NCI-H82 treated with DMSO at 0.1 percent for 48 hours (cell line): ENCODE results near the gene CHKA.

Source experiments
- DNase-seq: peaks from one replicate; lab custom pipeline; 2025; ENCODE audit not compliant: unreplicated experiment; lab: John Stamatoyannopoulos, UW

Gene CHKA

DNA sequence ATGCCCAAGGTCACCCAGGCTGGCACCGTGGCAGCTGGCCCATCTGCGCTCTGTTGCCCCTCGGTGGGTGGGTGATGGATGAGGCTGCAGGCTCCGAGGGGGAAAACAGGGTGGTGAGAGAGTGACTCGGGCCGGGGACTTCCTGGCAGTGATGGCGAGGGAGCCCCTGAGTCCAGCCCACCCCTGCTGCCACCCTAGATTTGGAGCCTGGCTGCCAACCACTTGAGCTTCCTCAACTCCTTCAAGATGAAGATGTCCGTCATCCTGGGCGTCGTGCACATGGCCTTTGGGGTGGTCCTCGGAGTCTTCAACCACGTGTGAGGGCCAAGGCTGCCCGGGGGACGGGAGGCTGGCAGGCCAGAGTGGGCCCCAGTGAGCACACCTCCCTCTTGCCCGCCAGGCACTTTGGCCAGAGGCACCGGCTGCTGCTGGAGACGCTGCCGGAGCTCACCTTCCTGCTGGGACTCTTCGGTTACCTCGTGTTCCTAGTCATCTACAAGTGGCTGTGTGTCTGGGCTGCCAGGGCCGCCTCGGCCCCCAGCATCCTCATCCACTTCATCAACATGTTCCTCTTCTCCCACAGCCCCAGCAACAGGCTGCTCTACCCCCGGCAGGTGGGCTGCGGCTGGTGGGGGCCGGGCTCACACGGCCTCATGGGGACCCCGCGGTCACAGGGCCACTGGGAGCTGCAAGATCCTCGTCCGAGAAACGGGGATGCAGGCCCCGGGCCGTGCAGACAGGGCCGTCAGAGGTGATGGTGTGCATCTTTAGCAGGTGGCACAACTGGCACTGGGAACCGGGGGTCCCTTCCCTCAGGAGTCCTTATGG lies 72.3 kb downstream of the CHKA start:
- no peak for DNase-seq

DNA sequence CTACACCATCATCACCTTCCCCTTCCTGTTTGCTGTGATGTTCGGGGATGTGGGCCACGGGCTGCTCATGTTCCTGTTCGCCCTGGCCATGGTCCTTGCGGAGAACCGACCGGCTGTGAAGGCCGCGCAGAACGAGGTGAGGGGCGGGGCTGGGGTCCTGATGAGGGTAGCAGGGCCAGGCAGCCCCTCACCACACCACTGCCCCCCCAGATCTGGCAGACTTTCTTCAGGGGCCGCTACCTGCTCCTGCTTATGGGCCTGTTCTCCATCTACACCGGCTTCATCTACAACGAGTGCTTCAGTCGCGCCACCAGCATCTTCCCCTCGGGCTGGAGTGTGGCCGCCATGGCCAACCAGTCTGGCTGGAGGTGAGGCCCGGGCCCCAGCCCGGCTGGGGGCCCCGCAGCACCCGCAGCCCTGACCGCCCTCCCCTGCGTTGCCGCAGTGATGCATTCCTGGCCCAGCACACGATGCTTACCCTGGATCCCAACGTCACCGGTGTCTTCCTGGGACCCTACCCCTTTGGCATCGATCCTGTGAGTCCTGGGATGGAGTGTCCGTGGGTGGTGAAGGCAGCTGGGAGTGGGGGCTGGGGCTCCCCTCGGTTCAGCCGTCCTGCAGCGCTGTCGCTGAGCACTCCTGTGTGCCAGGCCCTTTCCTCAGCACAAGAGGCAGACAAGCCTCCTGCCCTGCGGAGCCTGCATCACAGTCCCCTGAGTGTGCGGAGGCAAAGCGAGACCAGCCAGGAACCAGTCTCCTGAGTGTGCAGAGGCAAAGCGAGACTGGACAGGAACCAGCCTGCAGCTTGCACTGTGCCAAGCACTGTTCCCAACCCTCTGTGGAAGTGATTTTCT lies 73.5 kb downstream of the CHKA start:
- DNase-seq: no peak

GRCh38 chr11:68044898-68045351 lies 76.3 kb downstream of the CHKA start:
- no peak for DNase-seq

GRCh38 chr11:68044145-68044813 lies 76.9 kb downstream of the CHKA start:
- DNase-seq: no peak

DNA sequence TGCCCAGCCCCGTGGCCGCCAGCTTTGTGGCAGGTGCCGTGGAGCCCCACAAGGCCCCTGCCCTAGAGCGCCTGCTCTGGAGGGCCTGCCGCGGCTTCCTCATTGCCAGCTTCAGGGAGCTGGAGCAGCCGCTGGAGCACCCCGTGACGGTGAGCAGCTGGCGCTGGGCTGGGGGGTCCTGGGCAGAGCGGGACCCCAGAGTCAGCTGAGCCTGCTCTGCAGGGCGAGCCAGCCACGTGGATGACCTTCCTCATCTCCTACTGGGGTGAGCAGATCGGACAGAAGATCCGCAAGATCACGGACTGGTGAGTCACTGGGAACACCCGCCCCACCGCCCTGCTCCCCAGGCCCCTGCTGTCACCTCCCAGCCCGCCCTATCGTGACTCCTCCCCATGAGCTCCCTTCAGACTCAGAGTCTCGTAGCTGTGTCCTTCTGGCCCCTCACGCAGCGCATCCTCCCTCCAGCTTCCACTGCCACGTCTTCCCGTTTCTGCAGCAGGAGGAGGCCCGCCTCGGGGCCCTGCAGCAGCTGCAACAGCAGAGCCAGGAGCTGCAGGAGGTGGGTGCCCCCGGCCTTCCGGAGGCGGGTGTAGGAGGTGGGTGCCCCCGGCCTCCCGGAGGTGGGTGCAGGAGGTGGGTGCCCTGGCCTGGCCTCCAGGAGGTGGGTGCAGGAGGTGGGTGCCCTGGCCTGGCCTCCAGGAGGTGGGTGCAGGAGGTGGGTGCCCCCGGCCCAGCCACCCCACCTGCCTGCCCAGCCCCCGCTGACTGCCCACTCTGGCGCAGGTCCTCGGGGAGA lies 77.6 kb downstream of the CHKA start:
- no peak for DNase-seq

GRCh38 chr11:68043029-68043348 lies 78.2 kb downstream of the CHKA start:
- DNase-seq: no peak

DNA sequence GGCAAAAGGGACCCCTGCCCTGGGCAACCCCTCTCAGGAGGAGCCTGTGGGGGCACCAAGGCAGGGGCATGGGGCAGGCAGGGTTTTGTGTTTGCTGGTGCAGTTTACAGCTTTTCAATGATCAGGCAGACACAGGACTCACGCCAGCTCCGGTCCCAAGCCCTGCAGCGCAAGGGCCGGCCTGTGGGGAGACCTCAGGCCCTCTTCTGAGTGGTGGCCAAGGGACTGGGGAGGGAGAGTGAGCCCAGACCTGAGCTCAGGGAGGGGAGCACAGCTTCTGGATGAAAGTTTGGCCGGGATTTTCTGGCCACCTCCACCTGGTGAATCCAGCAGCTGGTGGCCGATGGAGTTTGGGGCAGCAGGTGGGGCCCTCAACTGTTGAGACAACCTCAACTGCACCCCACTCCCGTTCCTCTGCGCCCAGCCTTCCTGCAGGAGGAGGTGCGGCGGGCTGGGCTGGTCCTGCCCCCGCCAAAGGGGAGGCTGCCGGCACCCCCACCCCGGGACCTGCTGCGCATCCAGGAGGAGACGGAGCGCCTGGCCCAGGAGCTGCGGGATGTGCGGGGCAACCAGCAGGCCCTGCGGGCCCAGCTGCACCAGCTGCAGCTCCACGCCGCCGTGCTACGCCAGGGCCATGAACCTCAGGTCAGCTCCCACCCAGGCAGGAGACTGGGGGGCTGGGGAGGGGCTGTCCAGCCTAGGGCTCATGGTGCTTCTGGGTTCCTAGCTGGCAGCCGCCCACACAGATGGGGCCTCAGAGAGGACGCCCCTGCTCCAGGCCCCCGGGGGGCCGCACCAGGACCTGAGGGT lies 78.8 kb downstream of the CHKA start:
- no peak for DNase-seq

DNA sequence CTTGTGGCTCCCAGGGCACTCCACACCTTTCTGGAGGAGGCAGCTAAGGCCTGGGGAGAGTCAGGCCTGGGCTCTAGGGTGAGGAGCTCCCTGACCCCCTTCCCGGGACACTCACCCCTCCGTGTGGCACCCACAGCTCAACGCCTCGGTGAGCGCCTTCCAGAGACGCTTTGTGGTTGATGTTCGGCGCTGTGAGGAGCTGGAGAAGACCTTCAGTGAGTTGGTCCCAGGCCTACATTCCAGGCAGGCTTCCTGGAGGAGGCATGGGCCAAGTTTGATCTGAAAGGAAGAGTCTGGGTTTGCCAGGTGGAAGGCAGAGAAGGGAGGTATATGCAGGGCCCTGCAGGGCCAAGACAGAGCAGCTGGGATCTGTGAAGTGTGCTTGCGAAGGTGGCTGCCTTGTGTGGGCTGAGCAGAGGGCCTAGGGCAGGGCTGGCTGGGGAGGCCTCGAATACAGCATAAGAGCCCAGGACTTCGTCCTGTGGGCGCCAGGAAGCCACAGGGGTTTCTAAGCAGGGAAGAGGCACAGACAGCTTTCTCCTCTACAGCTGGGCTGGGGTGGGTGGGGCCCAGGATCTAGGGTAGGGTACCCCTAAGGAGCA lies 79.5 kb downstream of the CHKA start:
- DNase-seq: no peak

GRCh38 chr11:68040957-68041591 lies 80.1 kb downstream of the CHKA start:
- DNase-seq: no peak

DNA sequence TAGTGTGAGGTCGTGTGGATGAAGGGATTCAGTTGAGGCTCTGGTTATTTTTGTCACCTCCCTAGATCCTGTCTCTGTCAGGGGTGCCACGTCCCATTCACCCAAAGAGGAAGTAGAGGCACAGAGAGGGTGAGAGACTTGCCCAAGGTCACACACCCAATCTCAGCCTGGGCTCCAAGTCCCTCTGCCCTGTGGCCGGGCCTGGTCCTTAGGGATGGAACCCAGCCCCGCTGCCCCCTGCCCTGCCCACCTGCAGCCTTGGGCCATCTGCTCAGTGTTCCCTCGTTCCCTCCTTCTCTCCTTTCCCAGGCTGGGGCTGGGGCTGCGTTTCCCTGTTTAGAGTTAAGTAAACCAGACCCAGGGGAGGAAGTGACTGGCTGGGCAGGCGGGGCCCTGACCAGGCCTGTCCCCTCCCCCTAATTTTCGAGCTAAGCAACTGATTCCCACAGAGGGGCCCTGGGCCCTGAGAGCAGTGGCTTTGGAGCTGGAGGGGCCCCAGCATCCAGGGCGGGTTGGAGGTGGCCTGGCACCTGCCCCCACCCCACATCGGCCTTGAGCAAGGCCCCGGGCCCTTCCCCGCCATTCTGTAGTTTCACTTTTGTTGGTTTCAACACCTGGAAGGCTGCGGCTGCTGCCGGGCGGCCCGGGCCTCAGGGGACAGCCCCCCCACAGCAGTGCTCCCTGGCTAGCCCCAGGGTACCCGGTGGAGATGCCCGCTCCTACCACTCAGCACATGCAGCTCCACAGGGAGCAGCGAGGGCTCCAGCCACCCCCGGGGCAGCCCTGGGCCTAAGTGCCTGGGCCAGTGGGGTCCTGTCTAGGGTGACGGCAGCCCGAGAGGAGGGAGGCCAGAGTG lies 80.9 kb downstream of the CHKA start:
- DNase-seq: no peak

GRCh38 chr11:68039526-68040086 lies 81.6 kb downstream of the CHKA start:
- no peak for DNase-seq

GRCh38 chr11:68038718-68039525 lies 82.3 kb downstream of the CHKA start, which contains the start of gene TCIRG1:
TCIRG1 (plus strand) TSS chr11:68039025; CDS start chr11:68041272, 2,247 bp downstream.
- DNase-seq: no peak

DNA sequence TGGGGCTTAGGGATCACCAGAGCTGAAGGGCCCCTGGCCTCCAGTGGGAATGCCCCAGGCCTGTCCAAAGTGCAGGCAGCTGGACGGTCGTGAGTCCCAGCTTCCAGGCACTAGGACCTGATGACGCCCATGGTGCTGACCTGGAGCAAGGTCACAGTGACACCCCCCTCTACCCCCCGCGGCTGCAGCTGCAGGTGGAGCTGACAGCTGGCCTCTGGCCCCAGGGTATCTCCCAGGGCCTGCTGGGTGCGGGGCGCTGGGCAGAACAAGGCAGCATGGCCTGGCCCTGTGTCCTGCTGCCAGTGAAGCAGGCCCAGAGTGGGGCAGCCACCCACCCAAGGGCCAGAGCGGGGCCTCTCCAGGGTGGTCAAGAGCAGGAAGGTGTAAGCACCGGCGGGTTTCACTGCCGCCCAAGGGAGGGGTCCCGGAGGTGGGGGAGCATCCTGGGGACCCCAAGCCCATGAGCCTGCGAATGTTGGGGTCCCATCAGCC lies 82.9 kb downstream of the CHKA start:
- no peak for DNase-seq

- DNase-seq: no peak
Observed at GRCh38 chr11:68037411-68038225, 83.6 kb downstream of the CHKA start.

- no peak for DNase-seq
Observed at GRCh38 chr11:68036717-68037239, 84.4 kb downstream of the CHKA start.
